HG02798 (cell line): ENCODE measurements around the gene HSPA12A.

Experiments used
- ATAC-seq: cut with Tn5 transposase; IDR thresholded peaks from one replicate; pipeline ENCODE4 v1.9.1; 2021; ENCODE audit warnings: mild to moderate bottlenecking; ENCODE audit not compliant: unreplicated experiment, poor library complexity

Gene HSPA12A

DNA sequence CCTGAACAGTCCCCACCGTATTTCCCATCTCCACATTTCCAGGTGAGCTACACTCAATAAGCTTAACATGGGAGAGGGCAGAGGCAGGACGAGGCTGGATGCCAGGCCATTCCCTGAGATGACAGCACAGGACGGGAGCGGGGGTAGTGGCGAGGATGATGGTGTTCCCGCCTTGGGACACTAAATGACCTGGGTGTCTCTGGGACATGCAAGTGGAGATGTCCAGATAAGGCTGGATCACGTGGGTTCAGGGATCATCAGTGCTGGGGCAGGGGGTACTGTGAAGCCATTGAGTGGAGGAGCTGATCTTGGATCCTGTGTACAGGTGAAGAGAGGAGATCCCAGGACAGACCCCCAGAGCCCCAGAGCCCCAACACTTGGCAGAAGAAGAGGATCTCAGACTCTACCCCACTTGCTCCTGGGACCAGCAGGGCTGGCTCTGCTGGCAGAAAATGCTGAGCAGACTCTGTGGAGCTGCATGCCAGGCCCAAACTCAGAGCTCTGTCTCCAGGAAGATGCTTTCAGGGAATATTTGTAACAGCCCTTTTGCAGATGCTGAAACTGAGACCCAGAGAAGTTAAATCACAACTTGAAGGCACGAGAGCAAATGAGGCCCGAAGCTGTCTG lies 29.7 kb upstream of the HSPA12A start:
- no peak for ATAC-seq

DNA sequence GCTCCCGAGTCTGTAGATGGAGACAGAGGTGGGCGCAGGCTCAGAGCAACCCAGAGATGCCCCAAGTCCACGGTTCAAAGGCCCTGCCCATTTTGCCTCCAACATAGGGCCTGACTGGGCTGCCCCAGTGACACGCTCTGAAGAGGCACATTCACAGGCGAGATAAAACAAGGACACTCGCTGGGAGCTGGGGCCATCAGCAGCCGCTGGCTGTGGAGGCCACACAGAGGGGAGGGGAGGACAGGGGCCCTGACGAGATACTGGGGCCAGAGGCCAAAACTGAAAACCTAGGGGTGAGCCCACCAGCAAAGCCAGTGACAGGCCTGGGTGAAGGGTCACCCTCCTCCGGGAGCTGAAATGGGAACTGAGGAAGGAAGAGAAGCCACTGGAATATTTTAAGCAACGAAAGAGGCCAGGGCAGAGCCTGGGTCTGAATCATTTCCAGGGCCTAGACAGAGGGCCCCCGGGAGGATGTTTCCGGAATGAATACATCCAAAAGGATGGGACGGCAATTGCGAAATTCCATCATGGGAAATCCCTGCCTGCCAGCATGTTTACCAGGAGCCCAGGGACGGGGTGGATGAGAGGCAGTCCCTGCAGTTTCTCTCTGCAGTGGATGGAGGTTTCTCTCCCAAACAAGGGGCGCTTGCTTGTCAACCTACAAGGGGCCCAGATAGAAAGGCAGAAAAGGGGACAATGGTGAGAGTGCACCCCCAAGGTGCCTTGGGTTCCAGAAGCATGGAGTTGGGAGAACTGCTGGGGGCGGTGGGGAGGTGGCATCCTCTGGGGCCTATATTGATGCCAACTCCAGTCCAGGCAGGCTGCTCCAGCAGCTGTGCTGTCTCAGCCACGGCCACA lies 29.0 kb upstream of the HSPA12A start:
- no peak for ATAC-seq

DNA sequence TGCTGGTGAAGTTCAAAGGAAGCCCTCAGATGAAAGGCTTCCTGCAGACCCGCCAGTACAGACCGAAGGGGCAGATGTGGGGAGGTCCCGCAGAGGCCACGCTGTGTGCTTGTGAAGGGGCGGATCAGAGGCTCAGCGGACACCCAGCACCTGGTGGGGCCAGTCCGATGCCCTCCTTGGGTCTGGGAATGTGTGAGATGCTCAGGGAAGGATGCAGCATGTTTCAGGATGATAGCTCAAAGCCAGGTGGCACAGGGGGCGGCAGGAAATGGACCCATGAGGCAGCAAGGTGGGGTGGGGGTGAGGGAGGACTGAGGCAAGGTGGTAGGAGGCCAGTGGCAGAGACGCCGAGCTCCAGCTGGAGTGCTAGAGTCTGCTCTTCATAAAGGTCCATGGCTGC lies 27.9 kb upstream of the HSPA12A start:
- no peak for ATAC-seq

DNA sequence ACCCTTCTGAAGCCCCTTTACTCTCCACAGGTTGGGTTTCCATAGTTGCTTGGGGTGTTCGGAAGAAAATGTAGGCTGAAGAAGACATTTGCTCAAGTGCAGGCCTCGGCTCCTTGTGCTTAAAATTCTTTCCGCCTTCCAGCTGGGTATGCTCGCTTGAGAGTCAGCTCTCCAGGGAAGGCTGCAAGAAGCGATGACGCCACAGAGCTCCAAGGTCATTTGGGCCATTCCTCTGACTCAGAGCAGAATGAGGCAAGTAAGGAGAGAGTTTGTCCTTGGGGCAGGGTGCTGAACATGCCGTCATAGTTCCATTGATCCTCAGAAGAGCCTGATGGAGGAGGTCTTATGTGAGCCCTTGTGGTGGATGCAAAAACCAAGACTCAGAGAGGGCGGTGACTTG lies 27.4 kb upstream of the HSPA12A start:
- ATAC-seq = no peak

DNA sequence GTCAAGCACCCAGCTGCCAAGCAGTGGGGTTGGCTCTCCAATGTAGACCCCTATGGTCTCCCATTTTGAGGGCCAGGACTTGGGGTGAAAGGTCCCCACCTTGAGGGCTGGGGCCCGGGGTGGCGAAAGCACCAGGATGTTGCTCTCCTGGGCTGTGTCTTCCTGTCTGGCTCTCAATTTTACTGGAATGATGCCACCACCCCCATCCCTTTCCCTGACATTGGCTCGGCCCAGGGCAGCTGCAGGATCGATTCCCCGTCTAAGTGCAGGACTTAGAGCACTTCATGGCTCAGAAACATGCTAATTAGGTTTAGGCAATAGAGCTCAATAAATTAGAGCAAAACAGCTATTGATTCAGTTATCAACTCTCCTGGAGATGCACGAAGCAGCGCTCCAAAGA lies 27.0 kb upstream of the HSPA12A start:
- no peak for ATAC-seq

DNA sequence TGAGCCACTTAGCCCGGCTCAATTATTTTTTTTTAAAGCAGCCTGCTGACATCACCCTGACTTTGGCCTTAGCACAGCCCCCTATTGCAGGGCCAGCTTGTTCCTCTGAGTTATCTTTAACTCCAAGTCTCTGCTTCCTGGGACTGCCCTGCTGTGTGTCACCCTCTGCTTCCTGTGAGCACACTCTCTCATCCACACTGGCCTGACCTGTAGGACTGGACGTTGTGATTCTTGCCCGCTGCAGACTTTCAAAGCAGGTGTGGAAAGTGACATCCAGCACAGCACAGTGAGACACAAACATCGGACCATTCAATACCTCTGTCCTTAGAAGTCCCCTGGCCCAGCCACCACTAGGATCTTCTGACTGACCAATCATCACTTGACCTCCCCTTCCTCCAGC lies 26.4 kb upstream of the HSPA12A start:
- ATAC-seq = no peak

DNA sequence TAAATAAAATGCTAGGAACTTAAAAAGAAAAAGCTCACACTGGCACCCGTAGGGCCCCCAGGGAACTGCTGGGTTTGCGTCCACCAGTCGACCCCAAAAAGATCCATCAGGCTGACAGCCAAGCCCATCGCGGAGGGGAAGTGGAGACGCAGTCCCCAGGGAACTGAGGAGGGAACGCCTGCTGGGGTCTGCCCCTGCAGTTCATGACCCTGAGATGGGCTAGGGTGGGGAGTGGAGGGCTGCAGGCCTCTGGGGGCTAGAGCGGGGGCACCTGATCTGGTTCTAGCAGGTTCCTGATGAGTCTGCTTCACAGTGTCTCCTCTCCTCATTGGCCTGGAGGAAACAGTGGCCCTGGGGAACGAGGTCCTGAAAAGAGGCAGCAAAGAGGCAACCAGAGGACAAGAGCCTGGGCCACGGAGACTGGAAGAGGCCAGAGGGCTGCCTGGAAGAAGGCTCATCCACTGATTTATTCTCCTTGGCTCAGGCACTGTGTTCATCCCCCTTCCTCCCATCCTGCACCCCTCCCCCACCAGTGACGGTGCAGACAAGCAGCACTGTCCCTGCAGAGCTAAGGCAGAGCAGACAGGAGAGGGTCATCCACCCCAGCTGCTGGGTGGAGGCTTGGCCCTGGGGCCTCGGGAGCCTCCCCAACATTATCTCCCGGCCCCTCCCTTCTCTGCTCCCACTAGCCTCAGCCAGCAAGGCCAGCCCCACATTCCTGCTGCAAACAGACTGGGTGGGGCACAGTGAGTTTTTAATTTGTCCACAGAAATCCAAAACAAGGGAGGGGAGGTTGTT lies 24.7 kb upstream of the HSPA12A start:
- ATAC-seq = no peak

DNA sequence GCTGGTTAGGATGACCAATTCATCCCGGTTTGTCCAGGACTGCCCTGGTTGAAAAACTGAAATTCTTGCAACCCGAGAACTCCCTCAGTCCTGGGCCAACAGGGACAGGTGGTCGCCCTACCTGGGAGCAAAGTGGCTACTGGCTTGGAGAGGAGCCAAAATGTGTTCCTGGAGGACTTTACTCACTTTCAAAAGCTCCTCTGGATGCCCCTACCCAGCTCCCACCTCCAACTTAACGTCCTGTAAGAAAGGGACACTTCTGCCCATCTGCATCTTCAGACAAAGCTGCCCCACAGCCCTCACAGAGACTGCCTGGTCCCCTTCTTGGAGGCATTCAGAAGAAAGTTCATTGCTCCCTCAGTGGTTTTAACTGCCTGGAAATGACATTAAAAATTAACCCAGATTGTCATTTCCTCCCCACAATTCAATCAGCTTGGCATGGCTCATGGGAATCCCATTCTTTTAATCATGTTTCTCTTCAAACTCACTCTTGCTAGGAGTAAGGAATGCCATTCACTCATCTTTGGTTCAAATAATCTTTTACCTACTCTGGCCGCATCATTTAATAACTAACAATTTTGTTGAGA lies 24.0 kb upstream of the HSPA12A start:
- no peak for ATAC-seq

DNA sequence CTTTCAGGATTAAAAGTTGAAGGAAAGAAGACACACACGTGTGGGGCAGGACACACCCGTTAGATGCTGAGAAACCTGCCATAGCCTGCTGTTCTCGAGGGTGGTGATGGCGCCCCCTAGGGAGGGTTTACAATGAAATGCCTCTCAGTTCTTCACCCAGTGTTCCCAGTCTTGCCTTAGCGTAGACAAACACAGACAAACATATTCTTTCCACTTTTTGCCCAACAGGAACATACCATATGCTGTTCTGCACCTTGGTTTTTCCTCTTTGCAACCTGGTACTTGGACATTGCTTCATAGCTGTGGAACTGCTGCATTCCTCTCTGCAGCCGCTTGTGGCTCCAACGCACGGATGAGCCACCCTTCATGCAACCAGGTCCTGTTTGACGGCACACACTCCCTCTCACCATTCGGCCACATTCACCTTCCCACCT lies 23.3 kb upstream of the HSPA12A start:
- no peak for ATAC-seq

DNA sequence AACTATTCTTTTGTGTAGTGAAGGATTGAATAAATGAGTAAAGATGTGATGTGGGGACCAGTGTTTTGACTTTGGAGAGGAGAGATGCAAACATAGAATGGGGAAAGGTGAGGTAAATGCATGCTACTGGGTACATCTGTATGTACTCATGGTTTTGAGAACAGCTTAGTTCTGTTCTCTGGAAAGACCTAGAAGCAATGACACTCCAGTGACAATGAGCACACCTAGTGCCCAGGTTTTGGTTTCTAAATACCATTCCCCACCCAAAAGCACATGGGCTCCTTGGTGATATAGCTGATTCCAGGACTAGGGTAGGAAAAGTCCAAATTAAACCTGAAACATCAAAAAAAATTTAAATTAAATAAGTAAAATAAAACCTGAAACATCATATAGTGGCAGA lies 22.6 kb upstream of the HSPA12A start:
- no peak for ATAC-seq

DNA sequence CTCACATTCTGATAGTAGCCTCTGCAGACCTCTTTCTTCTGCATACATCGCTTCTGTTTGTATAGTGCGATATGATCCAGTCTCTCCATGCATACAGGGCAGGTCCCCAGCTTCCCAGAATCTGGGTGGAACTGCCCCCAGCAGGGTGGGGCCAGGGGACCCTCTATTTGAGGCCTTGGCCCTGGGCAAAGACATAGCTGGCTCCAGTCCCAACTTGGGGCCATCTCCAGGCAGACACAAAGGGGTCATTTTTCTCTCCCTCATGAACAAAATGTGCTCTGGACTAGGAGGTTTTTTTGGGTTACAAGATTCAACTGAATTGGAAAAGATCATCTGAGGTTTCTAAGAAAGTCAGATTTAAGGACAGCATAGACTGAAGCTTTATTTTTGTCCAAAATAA lies 21.1 kb upstream of the HSPA12A start:
- no peak for ATAC-seq

DNA sequence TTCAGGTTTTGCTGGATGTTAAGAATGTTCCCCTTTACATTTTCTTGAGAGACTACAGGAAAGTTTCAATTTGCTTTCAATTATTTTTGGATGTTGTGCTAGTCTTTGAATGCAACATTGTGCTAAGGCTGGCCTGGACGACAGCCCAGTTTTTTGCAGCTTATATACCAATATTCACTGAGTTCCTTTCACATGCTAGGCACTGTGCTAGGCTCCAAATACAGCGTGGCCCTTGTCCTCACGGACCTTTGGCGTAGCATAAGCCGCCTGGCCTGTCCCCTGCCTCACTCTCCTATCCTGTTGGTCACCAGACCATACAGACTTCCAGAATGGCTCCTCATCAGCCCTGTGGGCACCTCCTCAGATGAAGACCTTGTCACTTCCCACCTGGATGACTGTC lies 19.5 kb upstream of the HSPA12A start:
- ATAC-seq = no peak

DNA sequence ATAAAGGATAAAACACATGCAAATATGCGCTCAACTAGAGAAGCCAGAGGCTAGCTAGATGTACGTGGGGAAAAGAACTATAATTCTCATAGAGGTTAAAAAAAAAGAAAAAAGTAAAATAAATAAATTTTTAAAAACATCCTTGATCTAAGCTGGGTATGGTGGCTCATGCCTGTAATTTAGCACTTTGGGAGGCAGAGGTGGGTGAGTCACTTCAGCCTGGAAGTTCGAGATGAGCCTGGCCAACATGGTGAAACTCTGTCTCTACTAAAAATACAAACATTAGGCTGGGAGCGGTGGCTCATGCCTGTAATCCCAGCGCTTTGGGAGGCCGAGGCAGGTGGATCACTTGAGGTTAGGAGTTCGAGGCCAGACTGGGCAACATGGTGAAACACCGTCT lies 18.6 kb upstream of the HSPA12A start:
- no peak for ATAC-seq

DNA sequence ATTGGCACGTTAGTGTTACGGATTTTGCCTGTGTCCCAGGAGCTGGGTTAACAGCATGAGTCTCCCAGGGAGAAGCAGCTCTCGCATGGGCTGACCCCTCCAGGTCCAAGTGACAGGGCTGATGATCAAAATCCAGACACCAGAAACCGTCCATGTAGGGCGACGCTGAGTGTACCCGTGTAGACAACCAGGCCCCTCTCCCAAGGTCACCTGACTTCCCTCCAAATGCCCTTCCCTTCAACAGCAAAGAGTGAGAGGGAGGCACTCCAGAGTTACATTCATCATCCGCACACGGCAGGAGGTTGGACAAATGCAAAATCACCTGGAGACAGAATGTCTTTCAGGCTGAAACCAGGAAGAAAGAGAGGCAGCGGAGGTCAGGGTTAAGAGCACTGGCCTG lies 14.9 kb upstream of the HSPA12A start:
- ATAC-seq = no peak

DNA sequence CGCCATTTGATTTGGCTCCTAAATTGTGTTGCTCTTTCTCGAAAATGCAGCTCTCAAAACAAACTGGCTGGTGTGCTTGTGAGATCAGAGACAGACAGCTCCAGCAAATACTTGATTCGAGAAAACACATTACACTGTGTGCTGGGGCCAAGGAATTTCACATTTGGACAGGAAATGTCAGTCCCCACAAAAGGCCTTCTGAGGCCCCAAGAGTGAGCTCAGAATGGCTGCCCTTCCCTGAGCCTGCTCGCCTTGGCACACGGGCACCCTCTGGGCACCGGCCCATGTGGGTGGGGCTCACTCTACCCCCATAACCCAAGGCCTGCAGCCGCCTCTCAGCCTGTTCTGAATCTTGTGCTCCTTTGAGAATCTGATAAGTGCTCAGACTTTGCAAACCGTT lies 13.9 kb upstream of the HSPA12A start:
- ATAC-seq = no peak

DNA sequence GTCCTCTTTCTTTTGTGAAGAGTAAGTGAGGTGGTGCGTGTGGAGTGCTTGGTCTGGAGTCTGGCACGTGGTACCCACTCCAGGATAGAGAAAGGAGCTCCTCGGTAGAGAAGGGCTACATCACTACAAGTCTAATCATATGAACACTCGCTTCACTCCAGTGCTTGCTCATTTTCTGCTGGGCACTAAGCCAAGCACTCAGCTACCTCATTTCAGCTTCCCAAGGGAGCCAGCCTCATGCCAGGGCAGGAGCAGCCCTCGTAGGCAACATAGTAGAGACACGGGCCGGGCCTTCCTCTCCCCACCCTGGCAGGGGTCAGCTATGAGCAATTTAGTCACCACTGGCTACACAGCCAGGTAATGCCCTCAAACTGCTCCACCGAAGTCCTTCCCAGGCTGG lies 11.4 kb upstream of the HSPA12A start:
- ATAC-seq = no peak

DNA sequence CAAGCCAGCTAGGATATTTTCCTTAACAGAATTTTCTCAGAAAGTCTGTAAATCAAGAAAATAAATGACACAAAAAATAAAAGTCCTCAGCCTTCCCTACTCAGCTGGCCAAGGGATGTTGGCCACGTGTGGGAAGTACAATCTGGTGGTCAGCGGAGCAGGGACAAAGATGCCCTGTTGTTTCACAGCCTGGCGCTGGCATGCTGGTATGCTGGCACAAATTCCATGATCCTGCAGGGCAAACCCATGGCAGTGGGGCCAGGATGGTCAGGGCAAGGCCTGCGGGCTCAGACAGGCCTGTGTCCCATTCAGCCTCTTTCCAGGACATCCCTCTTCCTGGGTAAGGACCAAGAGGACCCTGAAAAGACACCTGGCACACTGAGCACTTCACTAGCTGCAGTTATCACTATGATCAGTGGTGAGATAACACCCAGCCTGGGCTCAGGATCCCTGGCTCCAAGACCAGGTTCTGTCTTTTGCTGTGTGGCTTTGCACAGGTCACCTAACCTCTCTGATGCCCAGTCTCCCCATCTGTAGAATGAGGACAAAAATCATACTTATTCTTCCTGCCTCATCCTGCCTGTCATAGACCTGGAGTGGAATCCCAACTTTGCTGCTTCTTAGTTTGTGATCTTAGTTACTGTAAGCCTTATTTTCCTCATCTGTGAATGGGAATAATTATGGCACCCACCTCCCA lies 10.8 kb upstream of the HSPA12A start:
- ATAC-seq = no peak

DNA sequence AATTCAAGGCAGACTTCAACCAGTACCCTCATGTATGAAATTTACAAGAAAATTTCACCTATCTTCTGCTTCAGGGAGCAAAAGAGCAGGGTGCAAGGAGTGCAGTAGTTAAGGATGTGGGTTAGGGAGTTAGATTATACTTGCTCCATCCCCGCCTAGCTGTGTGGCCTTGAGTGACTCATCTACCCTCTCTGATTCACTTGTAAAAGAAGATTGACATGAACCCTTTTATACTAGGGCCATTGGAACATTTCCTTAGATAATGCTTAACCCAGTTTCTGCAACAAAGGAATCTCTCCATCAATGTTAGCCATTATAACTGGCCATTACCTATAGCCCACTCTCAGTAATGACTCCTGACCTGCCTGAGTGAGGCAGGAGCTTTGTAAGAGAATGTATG lies 10.2 kb upstream of the HSPA12A start:
- ATAC-seq = no peak

DNA sequence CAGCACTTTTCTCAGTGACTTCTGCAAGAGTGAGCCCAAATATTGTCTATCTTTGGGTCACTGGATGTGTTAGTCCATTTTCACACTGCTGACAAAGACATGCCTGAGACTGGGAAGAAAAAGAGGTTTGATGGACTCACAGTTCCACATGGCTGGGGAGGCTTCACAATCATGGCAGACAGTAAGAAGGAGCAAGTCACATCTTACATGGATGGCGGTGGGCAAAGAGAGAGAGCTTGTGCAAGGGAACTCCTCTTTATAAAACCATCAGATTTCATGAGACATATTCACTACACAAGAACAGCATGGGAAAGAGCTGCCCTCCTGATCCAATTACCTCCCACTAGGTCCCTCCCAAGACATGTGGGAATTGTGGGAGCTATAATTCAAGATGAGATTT lies 6.1 kb upstream of the HSPA12A start:
- ATAC-seq = no peak

DNA sequence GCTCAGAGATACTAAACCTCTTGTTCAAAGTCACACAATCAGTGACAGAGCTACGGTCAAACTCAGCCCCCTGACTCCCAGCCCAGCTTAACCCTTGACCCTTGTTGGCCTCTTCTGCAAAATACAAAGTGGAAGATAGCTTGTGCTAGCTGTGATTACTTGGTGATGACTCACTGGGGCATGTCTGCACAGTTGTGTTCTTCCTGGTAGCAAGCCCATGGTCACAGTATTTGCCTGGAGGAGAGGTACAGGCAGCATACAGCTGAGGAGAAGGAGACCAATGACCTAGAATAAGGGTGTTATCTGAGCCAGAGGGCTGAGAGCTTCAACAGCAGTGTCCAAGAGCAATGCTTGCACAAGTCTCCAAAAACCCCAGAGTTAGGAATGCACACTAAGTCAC lies 5.7 kb upstream of the HSPA12A start:
- no peak for ATAC-seq
